SIG-M5 (cell line): ENCODE results near the gene PLXDC2.
"Not testable (repeated sequence)": the region's sequence is repeated elsewhere in the genome, so short reads cannot be mapped to it uniquely, and the experiment has no call there.

Experiments used
- DNase-seq: peaks from one replicate; lab custom pipeline; 2025; lab: John Stamatoyannopoulos, UW

PLXDC2 gene

GRCh38 chr10:20115894-20116293 is 299.7 kb downstream of the PLXDC2 start:
- DNase-seq = no peak

DNA sequence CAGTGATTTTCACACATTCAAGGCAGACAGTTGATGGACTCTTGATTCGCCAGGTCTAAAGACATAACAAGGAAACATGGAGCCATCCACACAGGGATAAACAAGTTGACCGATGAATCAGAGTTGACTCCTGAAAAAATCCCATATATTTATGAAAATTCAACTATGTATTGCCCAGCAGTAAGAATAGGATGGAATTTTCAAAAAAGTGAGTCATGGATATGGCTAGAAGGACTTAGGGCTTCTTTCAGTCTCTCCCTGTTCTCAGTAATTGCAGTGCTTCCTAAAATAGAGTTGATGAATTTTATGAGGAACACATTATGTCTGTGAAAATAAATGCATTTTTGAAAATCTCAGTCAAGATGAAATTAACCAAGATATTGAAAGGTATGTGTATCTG is 301.2 kb downstream of the PLXDC2 start:
- DNase-seq = no peak

- no peak for DNase-seq
These were observed 301.9 kb downstream of the PLXDC2 start for GRCh38 chr10:20118119-20118518.

DNA sequence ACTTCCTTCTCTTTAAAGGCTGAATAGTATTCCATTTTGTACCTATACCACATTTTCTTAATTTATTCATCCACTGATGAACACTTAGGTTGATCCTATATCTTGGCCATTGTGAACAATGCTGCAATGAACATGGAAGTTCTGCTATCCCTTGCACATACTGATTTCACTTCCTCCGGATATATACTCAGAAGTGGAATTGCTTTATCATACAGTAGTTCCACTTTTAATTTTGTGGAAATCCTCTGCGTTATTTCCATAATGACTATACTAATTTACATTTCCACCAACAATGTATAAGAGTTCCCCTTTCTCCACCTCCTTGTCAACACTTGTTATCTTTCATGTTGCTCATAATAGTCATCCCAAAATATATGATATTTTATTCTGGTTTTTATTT is 312.6 kb downstream of the PLXDC2 start:
- no peak for DNase-seq

GRCh38 chr10:20132816-20133215 is 316.6 kb downstream of the PLXDC2 start:
- DNase-seq = no peak

GRCh38 chr10:20133669-20134189 is 317.5 kb downstream of the PLXDC2 start:
- no peak for DNase-seq

GRCh38 chr10:20142311-20142710 is 326.1 kb downstream of the PLXDC2 start:
- no peak for DNase-seq

GRCh38 chr10:20144268-20144667 is 328.0 kb downstream of the PLXDC2 start:
- no peak for DNase-seq

- no peak for DNase-seq
These were observed 329.8 kb downstream of the PLXDC2 start for GRCh38 chr10:20146004-20146403.

DNA sequence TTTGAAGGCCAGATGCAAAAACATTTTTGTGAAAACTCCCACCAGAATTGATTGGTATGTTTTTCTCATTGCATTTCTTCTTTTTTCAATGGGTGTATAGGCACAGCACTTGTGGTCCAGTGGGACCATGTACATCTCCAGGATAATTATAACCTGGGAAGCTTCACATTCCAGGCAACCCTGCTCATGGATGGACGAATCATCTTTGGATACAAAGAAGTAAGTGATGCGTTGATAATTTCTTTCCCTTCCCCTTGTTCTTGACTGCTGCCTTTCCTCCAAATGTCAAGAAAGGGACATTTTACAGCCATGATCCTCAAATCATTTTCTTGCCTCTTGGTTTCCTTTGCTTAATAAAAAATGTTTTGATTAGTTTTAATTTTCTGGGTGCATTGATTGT is 331.5 kb downstream of the PLXDC2 start:
- no peak for DNase-seq

DNA sequence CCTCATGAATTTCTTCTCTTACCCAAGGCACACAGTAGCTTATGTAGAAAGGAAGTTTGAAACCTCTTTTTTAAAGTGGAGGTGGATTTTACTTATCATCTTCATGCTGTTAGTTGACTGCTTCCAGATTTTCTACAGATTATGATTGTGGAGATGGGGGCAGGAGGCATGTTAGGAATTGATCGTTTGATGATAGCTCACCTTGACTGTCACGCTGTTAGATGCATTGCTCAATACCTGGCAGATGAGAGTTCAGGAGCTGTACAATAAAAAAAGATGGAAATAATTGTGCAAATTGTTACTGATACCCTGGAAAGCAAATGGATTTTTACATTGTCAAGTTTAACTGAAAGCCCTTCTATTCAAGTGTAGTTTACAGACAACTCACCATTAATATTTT is 340.3 kb downstream of the PLXDC2 start:
- no peak for DNase-seq

DNA sequence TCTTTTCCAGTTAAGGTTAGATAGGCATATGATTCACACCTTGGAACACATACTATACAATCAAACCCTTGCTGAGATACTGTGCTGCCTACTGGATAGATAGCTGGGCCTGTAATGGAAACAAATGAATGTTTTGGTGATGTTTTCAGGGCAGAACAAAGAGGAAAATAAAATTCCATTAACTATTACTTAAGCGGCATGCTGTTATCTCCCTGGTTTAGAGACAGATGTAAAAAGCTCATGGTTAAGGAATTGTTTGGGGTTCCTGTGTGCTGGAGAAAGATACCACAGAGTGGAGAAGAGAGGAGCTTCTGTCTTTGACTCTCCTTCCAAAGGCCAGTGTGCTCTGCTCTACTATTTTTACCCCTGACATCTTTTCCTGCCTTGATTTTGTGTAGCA is 341.1 kb downstream of the PLXDC2 start:
- no peak for DNase-seq

DNA sequence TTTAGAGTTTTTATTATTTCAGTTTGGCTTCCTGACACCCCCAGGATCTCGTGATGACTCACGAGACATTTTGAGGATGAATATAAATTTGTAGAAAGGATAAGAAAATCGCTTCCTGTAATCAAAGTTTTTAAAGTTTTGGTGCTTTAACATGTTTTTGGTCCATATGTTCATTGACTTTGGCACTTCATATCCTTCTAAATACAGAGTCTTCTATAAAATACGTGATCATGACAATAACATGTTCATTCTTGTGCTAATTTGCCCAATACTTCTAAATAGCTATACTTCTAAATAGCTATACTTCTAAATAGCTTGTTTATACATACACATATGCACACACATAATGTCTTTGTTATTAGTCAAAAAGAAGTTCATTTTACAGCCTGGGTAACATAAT is 341.9 kb downstream of the PLXDC2 start:
- no peak for DNase-seq

DNA sequence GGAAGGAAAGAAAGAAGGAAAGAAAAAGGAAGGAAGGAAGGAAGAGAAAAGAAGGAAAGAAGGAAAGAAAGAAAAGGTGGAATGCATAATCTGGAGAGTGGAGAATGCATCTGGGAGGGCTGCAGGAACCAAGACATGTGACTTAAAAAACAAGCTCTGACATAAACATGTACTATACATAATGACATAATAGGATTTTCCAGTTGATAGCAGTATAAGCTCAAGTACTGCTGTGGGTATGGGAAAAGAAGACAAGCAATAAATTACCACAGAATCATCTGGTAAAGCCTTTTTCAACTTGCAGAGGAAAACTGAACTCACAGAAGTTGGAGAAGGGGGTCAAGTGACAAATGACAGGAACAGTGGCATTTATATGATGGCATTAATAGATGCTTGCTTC is 345.9 kb downstream of the PLXDC2 start:
- DNase-seq = no peak

DNA sequence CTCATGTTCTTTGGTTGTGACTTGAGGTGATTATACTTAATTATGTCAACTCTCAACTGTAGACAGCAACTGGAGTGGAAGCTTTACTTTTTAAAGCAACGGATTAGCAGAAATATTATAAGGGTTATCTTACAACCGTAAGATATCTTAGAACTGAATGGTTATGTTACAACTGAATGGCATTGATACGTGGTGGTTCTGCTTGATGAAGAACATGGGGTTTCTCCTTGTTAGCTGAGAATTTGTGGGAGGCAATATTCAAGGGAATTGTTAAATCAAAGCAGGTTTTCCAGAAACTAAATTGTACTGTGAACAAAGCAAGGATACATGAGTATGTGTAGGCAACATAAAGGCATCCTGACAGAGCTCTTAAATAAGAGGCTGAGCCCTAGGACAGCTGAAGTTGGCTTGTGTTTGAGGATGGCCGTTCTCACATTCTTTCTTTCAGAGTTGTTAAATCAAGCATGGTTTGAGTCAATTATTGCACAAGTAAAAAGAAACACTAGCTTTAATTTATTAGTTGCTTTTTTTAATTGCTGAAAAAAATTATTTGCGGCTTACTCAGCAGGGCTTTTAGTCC is 350.0 kb downstream of the PLXDC2 start:
- DNase-seq = no peak

GRCh38 chr10:20170661-20171060 is 354.4 kb downstream of the PLXDC2 start:
- DNase-seq = no peak

- no peak for DNase-seq
These were observed 356.8 kb downstream of the PLXDC2 start for GRCh38 chr10:20173046-20173445.

DNA sequence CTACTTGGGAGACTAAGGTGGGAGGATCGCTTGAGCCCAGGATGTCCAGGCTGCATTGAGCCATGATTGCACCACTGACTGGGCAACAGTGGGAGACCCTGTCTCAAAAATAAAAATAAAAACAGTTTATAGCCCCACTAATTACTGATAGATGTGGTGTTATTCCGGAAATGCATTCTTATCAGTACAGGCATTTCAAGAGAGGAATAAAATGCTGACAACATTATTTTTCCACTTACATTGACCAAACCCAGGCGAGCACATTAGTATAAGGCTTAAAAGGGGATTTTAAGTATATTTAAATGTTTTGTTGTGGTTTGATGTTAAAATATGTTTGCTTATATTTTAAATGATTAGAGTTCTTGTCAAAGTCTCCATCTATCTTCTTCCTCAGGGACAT is 359.5 kb downstream of the PLXDC2 start:
- no peak for DNase-seq

GRCh38 chr10:20180766-20181165 is 364.5 kb downstream of the PLXDC2 start:
- DNase-seq = no peak

DNA sequence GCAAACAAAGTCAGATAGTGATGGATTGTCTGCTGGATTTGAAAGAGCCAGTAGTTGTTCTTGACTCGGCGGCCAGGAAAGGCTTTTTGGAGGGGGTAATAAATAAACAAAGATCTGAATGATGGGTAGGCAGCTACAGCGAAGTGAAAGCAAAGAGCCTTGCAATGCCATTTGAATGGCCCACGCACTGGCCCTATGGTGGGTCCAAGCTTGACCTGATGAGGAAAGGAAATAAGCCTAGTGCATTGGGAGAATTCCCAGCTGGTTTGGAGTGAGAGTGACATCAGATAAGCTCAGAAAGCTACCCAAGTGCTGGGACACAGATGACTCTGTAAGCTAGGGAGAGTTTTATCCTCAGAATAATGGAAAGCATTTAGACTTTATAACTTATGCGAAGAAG is 365.2 kb downstream of the PLXDC2 start:
- no peak for DNase-seq

DNA sequence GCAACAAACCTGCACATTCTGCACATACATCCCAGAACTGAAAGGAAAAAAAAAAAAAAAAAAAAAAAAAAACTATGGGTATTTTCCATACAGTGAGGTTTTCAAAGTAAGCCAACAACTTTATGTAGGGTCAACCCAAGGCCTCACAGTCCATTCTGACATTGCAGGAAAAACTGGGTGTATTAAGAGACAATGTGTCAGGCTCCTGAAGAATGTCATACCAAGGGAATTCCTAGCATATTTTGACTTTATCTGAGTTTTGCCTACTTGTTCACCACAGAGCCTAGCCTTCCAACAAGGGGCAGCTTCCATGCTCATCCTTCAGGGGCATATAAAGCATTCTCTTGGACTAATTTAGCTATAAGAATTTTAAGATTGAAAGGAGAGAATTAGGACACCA is 368.9 kb downstream of the PLXDC2 start:
- DNase-seq = no peak

GRCh38 chr10:20191392-20191791 is 375.2 kb downstream of the PLXDC2 start:
- DNase-seq = not testable (repeated sequence)

- no peak for DNase-seq
These were observed 378.8 kb downstream of the PLXDC2 start for GRCh38 chr10:20195076-20195475.

GRCh38 chr10:20200758-20201157 is 384.5 kb downstream of the PLXDC2 start:
- DNase-seq = no peak

GRCh38 chr10:20202337-20202736 is 386.1 kb downstream of the PLXDC2 start:
- DNase-seq = no peak
